HG02678 (cell line): ENCODE measurements around the gene SVIL.
"Not testable (repeated sequence)": the region's sequence is repeated elsewhere in the genome, so short reads cannot be mapped to it uniquely, and the experiment has no call there.

Experiments
- ATAC-seq: cut with Tn5 transposase; IDR thresholded peaks from one replicate; pipeline ENCODE4 v1.9.1; 2021; ENCODE audit warnings: mild to moderate bottlenecking, moderate library complexity; ENCODE audit not compliant: unreplicated experiment

SVIL gene

DNA sequence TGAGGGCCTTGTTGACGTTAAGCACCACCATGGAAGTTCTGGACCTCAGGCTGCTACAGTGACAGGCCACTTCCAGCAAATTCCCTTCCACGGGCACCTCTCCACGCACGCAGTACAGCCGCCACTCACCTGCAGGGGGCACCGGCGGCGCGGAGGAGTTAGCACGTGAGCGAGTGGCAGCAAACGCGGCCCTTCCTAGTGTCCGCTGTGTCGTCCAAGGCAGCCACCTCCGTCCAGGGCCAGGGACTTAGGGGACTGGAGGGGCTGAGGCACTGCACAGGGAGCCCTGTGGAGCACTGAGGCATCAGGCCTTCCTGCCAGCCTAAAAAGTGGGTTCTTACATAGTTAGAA lies 164.4 kb downstream of the SVIL start:
- ATAC-seq = no peak

GRCh38 chr10:29469481-29470354 lies 165.1 kb downstream of the SVIL start:
- no peak for ATAC-seq

GRCh38 chr10:29465384-29465783 lies 169.4 kb downstream of the SVIL start:
- ATAC-seq = no peak

DNA sequence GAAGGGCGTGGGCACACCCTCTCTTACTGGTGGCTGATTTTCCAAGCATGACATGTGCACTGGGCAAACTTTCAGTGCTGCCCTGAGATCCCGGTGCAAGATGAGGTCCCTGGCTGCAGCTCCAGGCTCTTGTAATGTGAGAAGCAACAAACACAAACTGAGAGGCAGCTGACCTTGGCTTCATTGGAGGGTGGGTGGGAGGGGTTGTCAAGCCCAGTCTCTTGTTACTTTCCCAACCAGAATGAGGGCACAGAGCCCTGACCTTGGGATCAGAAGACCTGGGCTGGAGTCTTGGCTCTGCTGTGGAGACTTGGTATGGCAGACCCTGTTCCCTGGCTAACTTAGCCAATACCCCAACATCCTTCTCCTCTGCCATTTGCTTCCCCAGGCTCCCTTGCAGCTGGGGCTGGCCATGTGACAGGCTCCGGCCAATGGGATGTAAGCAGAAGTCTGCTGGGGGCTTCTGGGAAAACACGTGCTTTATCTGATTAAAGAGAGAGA lies 170.1 kb downstream of the SVIL start:
- ATAC-seq = not testable (repeated sequence)

DNA sequence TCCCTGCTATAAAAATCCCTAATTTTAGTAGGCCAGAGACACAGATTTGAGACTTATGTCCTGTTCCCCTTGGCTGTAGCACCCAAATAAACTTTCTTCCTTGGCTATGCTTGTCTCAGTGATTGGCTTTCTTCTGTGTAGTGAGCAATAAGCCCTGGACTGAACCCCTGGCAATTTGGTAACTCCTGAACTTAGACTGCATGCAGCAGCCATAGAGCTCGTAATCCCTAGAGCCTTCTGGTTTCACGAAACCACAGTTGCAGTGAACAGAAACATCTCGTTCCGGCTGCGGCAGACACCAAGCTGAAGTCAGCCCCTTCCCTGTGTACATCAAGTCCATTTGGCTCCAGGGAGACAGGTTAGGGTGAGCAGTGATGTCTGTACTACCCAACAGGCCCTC lies 173.7 kb downstream of the SVIL start:
- no peak for ATAC-seq

GRCh38 chr10:29458190-29458589 lies 176.6 kb downstream of the SVIL start:
- not testable (repeated sequence) for ATAC-seq

DNA sequence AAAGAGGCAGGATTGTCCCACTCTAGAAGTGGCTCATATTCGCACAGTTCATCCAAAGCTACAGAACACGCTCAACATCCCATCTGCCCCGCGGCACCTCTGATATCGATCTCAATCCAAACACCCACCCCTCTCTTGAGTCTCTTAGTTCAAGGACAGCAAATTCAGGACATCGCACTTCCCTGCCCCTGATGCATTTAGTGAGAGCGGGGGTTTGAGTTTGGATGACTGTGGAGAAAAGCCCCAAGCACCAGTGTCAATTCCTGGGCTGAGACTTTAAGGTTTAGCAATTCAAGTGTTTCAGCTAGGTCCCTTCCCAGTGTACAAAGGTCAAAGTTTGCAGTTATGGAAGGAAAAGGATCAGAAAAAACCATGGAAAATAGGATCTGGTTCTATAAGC lies 179.7 kb downstream of the SVIL start:
- no peak for ATAC-seq

GRCh38 chr10:29454250-29454649 lies 180.5 kb downstream of the SVIL start:
- no peak for ATAC-seq

GRCh38 chr10:29452546-29452945 lies 182.2 kb downstream of the SVIL start:
- no peak for ATAC-seq

DNA sequence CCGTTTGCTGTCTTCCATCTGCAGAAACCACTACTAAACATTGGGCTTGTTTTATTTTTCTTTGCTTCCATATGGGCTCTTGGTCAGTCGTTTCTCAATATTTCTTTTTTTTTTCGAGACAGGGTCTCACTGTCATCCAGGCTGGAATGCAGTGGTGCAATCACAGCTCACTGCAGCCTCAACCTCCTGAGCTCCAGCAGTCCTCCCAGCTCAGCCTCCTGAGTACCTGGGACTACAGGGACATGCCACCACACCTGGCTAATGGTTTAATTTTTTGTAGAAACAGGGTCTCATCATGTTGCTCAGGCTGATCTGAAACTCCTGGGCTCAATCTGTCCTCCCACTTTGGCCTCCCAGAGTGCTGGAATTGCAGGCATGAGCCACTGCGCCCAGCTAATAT lies 182.8 kb downstream of the SVIL start:
- no peak for ATAC-seq

DNA sequence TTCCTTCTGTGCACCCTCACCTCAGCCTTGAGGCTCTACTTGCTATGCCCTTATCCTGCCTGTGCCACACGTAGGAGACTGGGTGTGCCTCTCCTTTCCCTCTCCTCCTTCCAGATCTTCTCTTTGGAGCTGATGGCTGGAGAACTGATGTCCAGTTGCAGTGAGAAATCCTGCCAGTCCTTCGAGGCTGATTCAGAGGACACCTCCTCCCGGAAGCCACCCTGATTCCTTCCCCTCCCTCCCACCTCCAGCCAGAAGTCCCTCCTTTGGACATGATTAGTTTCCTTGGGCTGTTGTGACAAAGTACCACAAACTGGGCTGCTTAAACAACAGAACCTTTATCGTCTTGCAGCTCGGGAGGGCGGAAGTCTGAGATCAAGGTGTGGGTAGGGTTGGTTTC lies 184.4 kb downstream of the SVIL start:
- no peak for ATAC-seq

GRCh38 chr10:29448756-29449592 lies 185.8 kb downstream of the SVIL start:
- peak; percentile 91 for ATAC-seq

GRCh38 chr10:29448125-29448524 lies 186.6 kb downstream of the SVIL start:
- no peak for ATAC-seq

DNA sequence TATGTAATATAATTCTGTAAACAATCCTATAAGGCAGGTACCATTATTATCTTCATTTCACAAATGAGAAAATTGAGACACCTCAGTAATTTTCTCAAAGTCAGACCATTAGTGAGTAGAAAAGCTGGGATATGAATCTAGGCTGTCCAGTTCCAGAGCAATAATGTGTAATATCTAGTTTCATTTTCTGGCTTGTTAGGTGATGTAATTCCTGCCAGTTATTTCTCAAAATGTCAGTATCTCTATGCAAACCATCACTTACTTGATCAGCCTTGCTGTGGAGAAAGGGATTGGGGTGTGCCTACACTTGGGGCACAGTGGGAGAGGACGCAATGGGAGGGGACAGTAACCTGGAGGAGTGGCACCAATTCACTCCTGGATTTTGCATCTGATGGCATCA lies 188.4 kb downstream of the SVIL start:
- ATAC-seq = no peak

DNA sequence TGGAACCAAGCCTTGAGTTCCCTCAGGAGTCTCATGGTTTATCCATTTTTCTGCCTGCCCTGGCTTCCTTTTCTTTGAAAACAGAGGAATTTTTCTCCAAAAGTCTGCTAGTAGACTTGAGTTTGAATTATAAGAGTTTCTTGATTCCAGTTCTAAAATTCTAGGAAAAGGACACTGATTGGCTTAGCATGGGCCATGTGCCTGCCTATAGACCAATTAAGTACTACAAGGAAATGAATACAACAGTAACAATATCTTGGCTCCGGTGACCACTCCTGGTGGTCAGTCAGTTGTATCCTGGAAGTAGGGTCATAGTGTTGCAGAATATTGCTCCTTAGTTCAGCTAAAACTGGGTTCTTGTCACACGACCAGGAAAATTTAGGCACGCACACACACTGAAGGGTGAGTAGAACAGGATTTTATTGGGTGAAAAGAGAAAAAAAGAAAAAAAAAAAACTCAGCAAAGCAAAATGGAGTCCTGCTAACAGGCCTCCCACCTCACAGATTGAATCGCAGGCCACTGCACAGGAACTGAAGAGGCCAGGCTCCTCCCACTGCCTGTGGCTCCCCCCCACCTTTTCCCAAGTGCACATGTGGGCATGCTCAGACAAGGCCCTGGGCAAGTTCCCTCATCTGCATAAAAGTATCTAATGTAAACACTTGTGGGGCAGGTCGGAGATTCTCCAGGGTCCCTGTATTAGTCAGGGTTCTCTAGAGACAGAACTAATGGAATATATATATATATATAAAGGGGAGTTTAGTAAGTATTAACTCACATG lies 190.8 kb downstream of the SVIL start:
- no peak for ATAC-seq

- no peak for ATAC-seq
Observed at GRCh38 chr10:29440981-29441380, 193.8 kb downstream of the SVIL start.

GRCh38 chr10:29439005-29439404 lies 195.8 kb downstream of the SVIL start:
- ATAC-seq = not testable (repeated sequence)

DNA sequence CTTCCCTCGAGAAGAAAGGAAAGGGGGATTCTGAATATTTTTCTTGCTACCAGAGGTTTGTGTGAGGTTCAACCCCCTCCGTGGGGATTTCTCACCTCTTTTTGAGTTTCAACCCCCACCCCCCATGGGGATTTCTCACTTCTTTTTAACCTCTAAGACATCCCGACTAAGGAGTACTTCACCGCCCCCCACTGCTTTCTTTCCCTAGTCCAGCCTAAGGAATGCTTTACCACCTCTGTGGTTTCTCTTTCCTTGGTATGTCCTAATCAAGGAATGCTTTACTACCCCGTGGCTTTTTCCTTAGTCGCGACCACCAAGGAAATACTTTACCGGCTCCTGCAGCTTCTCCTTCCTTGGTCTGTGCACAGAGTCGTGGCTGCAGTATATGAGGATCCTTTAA lies 196.5 kb downstream of the SVIL start:
- ATAC-seq = no peak

DNA sequence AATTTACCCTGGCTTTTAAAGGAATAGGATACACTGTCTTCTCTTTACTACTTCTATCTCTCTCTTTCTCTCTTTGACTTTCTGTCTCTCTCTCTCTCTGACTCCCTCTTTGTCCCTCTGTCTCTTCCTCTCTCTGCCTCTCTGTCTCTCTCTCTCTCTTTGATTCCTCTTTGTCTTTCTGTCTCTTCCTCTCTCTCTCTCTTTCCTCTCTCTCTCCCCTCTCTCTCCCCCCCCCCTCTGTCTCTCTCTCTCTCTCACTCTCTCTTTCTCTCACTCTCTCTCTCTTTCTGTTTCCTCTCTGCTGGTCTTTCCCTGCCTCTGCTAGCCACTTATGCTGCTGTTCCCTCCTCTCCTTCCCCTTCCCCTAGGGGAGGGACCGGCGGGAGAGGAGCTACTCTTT lies 196.9 kb downstream of the SVIL start:
- no peak for ATAC-seq

- ATAC-seq = no peak
Observed at GRCh38 chr10:29435809-29436501, 198.8 kb downstream of the SVIL start.

DNA sequence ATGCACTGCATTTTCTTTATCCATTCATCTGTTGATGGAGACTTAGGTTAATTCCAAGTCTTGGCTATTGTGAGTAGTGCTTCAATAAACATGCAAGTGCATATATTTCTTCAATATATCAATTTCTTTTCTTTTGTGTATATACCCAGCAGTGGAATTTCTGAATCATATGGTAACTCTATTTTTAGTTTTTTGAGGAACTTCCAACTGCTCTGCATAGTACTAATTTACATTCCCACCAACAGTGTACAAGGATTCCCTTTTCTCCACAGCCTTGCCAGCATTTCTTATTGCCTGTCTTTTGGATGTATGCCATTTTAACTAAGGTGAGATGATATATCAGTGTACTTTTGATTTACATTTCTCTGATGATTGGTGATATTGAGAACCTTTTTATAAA lies 200.7 kb downstream of the SVIL start:
- ATAC-seq = no peak
